ENCODE measurements around the gene ZBTB6. TPM values are rescaled to one million over a fixed set of nuclear protein-coding genes. Genes with fewer than 3 reads are reported as not detected.

Gene ZBTB6

DNA sequence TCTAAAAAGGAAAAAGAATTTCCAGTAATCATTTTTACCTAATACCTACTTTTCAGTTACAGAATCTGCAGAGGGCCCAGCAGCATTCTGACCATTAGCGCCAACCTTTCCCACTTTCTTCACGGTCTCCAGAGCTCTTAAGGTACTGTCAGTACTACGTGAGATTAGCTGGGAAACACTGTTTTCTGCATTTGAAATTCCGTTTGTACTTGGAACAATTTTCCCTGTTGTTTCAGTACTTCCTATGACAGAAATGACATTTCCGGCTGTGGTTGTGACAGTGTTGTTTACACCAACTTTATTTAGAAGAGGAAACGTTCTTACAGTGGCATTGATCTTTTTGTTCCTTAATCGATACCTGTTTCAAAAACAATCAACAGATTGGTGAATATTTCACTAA, 47.8 kb downstream of the ZBTB6 start:
- 98% methylated on average over 6 of the region's 7 CpGs for WGBS
- Histone ChIP-seq H4K91ac (ENCODE audit: low read length) (no peak overlapping the region), H3K4me2 (ENCODE audit: low read length, poor library complexity, severe bottlenecking) (no peak overlapping the region), H3K9ac (ENCODE audit: low read length) (no peak overlapping the region), H4K8ac (ENCODE audit: low read length) (no peak overlapping the region), H3K36me3 (ENCODE audit: control insufficient read depth in 1 of 2, insufficient read depth in 2 of 2, low read depth in 1 of 2, low read length in 2 of 2) (peaks cover 7 to 57% of the 10 kb centered on the region in 2 experiments), H3K9me3 (ENCODE audit: control insufficient read depth, low read length) (no peaks in the 10 kb centered on the region), H2BK12ac (ENCODE audit: low read length in 2 of 2) (no peak overlapping the region), H3K14ac (ENCODE audit: low read length in 2 of 2) (no peak overlapping the region), H2AK5ac (ENCODE audit: low read length, severe bottlenecking) (no peak overlapping the region), H3K18ac (ENCODE audit: low read depth in 1 of 2, low read length in 2 of 2) (no peak overlapping the region), H3K4me1 (ENCODE audit: control insufficient read depth, insufficient read depth, low read depth, low read length) (peaks cover 2% of the 10 kb centered on the region), H3K79me1 (replicated peaks; ENCODE audit: low read length, poor library complexity, severe bottlenecking) (peaks cover 4% of the 10 kb centered on the region), H2BK15ac (ENCODE audit: low read depth, poor library complexity, severe bottlenecking) (no peak overlapping the region), H3K27ac (ENCODE audit: low read length, poor library complexity, severe bottlenecking) (no peak overlapping the region), H2AFZ (ENCODE audit: low read depth, low read length) (no peak overlapping the region), H2BK120ac (ENCODE audit: low read depth, low read length) (no peak overlapping the region), H3K27me3 (ENCODE audit: control insufficient read depth in 1 of 2, insufficient read depth in 1 of 2, low read length in 2 of 2) (no peaks in the 10 kb centered on the region), H3K4ac (ENCODE audit: low read depth in 1 of 2, low read length in 2 of 2) (no peak overlapping the region), H3K23ac (ENCODE audit: low read length in 2 of 2) (no peak overlapping the region), H2BK5ac (ENCODE audit: low read depth, low read length, poor library complexity, severe bottlenecking) (no peak overlapping the region), H3K4me3 (ENCODE audit: insufficient read depth in 1 of 2, low read depth in 1 of 2, low read length in 2 of 2) (no peak overlapping the region)
- no peak for DNase-seq

DNA sequence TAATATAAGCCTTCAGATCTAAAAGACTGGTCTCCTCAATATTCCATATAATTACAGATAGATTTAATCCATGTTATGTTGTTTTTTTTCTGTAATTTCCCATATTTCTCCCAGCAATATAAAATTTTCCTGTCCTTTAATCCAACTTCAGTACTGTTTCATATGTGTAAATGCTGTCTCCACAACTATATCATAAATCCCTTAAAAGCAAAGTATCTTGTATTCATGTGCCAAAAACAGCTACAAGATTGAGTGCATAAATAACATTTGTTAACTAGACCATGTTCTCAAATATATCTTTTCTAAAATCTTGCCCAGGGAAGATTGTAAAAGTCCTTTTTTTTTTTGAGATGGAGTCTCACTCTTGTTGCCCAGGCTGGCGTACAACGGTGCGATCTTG, 49.7 kb downstream of the ZBTB6 start:
- Histone ChIP-seq H2BK5ac (ENCODE audit: low read depth, low read length, poor library complexity, severe bottlenecking) (no peak overlapping the region), H3K9ac (ENCODE audit: low read length) (no peak overlapping the region), H3K4me1 (ENCODE audit: control insufficient read depth, insufficient read depth, low read depth, low read length) (peaks cover 3% of the 10 kb centered on the region), H3K9me3 (ENCODE audit: control insufficient read depth, low read length) (no peaks in the 10 kb centered on the region), H2AK5ac (ENCODE audit: low read length, severe bottlenecking) (no peak overlapping the region), H2BK15ac (ENCODE audit: low read depth, poor library complexity, severe bottlenecking) (no peak overlapping the region), H3K18ac (ENCODE audit: low read depth in 1 of 2, low read length in 2 of 2) (no peak overlapping the region), H3K4me2 (ENCODE audit: low read length, poor library complexity, severe bottlenecking) (no peak overlapping the region), H3K14ac (ENCODE audit: low read length in 2 of 2) (no peak overlapping the region), H2AFZ (ENCODE audit: low read depth, low read length) (no peak overlapping the region), H3K27me3 (ENCODE audit: control insufficient read depth in 1 of 2, insufficient read depth in 1 of 2, low read length in 2 of 2) (no peaks in the 10 kb centered on the region), H3K23ac (ENCODE audit: low read length in 2 of 2) (no peak overlapping the region), H3K4me3 (ENCODE audit: insufficient read depth in 1 of 2, low read depth in 1 of 2, low read length in 2 of 2) (no peak overlapping the region), H3K4ac (ENCODE audit: low read depth in 1 of 2, low read length in 2 of 2) (no peak overlapping the region), H2BK120ac (ENCODE audit: low read depth, low read length) (no peak overlapping the region), H3K36me3 (ENCODE audit: control insufficient read depth in 1 of 2, insufficient read depth in 2 of 2, low read depth in 1 of 2, low read length in 2 of 2) (peaks cover 12 to 63% of the 10 kb centered on the region in 2 experiments), H4K91ac (ENCODE audit: low read length) (no peak overlapping the region), H3K27ac (ENCODE audit: low read length, poor library complexity, severe bottlenecking) (no peak overlapping the region), H2BK12ac (ENCODE audit: low read length in 2 of 2) (no peak overlapping the region), H4K8ac (ENCODE audit: low read length) (no peak overlapping the region), H3K79me1 (replicated peaks; ENCODE audit: low read length, poor library complexity, severe bottlenecking) (peaks cover 10% of the 10 kb centered on the region)
- WGBS, result 92% methylated on average over 3 of the region's 3 CpGs
- DNase-seq, result no peak

DNA sequence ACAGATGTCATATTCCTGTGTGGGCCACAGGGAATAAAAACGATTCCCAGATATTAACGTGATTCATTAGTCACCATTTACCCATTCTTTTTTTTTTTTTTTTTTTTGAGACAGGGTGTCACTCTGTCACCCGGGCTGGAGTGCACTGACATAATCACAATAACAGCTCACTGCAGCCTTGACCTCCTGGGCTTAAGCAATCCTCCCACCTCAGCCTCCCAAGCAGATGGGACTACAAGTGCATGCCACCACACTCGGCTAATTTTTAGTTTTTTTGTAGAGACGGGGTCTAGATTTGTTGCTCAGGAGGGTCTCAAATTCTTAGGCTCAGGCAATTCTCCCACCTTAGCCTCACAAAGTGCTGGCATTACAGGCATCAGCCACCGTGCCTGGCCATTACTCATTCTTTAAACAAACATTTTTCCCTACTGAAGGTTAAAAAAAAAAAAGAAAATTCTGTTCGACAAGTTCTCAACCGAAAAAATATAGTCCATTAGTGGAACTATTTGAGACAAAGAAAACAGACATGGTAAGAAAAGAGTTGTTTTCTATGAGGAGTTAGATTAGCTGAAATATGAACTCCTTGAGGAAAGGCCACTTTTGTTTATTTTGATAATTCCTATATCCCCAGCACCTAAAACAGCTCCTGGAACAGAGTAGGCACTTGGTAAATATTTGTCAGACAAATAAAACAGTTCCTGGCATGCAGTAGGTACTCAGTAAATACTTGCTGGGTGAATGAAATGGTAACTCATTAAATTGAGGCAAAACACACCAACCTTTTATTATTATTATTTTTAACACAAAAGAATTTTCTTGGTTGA, 52.6 kb downstream of the ZBTB6 start:
- Histone ChIP-seq H3K79me1 (replicated peaks; ENCODE audit: low read length, poor library complexity, severe bottlenecking) (peaks cover 15% of the 10 kb centered on the region), H3K9ac (ENCODE audit: low read length) (no peak overlapping the region), H3K4me1 (ENCODE audit: control insufficient read depth, insufficient read depth, low read depth, low read length) (peaks cover 3% of the 10 kb centered on the region), H2AFZ (ENCODE audit: low read depth, low read length) (no peak overlapping the region), H2BK120ac (ENCODE audit: low read depth, low read length) (no peak overlapping the region), H2BK5ac (ENCODE audit: low read depth, low read length, poor library complexity, severe bottlenecking) (peak overlapping the region; percentile 79), H4K8ac (ENCODE audit: low read length) (no peak overlapping the region), H3K9me3 (ENCODE audit: control insufficient read depth, low read length) (no peaks in the 10 kb centered on the region), H3K14ac (ENCODE audit: low read length in 2 of 2) (no peak overlapping the region), H3K4ac (ENCODE audit: low read depth in 1 of 2, low read length in 2 of 2) (no peak overlapping the region), H2BK12ac (ENCODE audit: low read length in 2 of 2) (no peak overlapping the region), H3K27me3 (ENCODE audit: control insufficient read depth in 1 of 2, insufficient read depth in 1 of 2, low read length in 2 of 2) (no peaks in the 10 kb centered on the region), H3K4me3 (ENCODE audit: insufficient read depth in 1 of 2, low read depth in 1 of 2, low read length in 2 of 2) (no peak overlapping the region), H2BK15ac (ENCODE audit: low read depth, poor library complexity, severe bottlenecking) (no peak overlapping the region), H2AK5ac (ENCODE audit: low read length, severe bottlenecking) (no peak overlapping the region), H3K23ac (ENCODE audit: low read length in 2 of 2) (no peak overlapping the region), H3K18ac (ENCODE audit: low read depth in 1 of 2, low read length in 2 of 2) (no peak overlapping the region), H3K27ac (ENCODE audit: low read length, poor library complexity, severe bottlenecking) (peak overlapping the region; percentile 66), H4K91ac (ENCODE audit: low read length) (no peak overlapping the region), H3K36me3 (ENCODE audit: control insufficient read depth in 1 of 2, insufficient read depth in 2 of 2, low read depth in 1 of 2, low read length in 2 of 2) (peaks cover 18 to 89% of the 10 kb centered on the region in 2 experiments), H3K4me2 (ENCODE audit: low read length, poor library complexity, severe bottlenecking) (no peak overlapping the region)
- DNase-seq, result peak; percentile 5
- WGBS, result 82% methylated on average over 7 of the region's 8 CpGs

Small RNA genes lying within 50 kb of the gene (small RNA-seq; reads per million reads assigned to genes)
- gene RNY1P15 (ENCODE audit: low read depth), result not detected
- gene SNORD90 (ENCODE audit: low read depth), result 181 reads per million, percentile 94 among the genes with 10 or more reads in this experiment

Measured in mesenchymal stem cell (in vitro differentiated cells and primary cell).